ENCODE measurements around the gene ANXA6. TPM values are rescaled to one million over a fixed set of nuclear protein-coding genes. Genes with fewer than 3 reads are reported as not detected.

The ANXA6 gene
- total RNA-seq, 1 donor from 2014 or later = 245 TPM

GRCh38 chr5:151156507-151157420 is 815 bp downstream of the ANXA6 start:
- peak overlapping the region; percentile 91 for H3K27ac Mint-ChIP-seq (ENCODE audit: unreplicated experiment)
- no peak for TF ChIP-seq CTCF (IDR thresholded peaks at IDR 0.05)
- peaks cover 2% of the 10 kb centered on the region for H3K27me3 Mint-ChIP-seq (ENCODE audit: unreplicated experiment)
- DNase-seq (ENCODE audit: extremely low spot score, unreplicated experiment) = no peak
- H3K4me3 Mint-ChIP-seq (ENCODE audit: unreplicated experiment) = peak overlapping the region; percentile 86
- H3K4me1 Mint-ChIP-seq (ENCODE audit: unreplicated experiment) = peaks cover 46% of the 10 kb centered on the region
- H3K36me3 Mint-ChIP-seq (ENCODE audit: unreplicated experiment) = no peaks in the 10 kb centered on the region
- H3K9me3 Mint-ChIP-seq (ENCODE audit: unreplicated experiment) = no peaks in the 10 kb centered on the region

- no peak for DNase-seq (ENCODE audit: extremely low spot score, unreplicated experiment)
- peaks cover 2% of the 10 kb centered on the region for H3K27me3 Mint-ChIP-seq (ENCODE audit: unreplicated experiment)
- no peaks in the 10 kb centered on the region for H3K9me3 Mint-ChIP-seq (ENCODE audit: unreplicated experiment)
- peaks cover 54% of the 10 kb centered on the region for H3K4me1 Mint-ChIP-seq (ENCODE audit: unreplicated experiment)
- no peaks in the 10 kb centered on the region for H3K36me3 Mint-ChIP-seq (ENCODE audit: unreplicated experiment)
- TF ChIP-seq CTCF (IDR thresholded peaks at IDR 0.05) = peak; percentile 15
- peak overlapping the region; percentile 86 for H3K4me3 Mint-ChIP-seq (ENCODE audit: unreplicated experiment)
- H3K27ac Mint-ChIP-seq (ENCODE audit: unreplicated experiment) = peak overlapping the region; percentile 91
Measured at GRCh38 chr5:151155775-151156506, 1.6 kb downstream of the ANXA6 start.

GRCh38 chr5:151154931-151155774 is 2.4 kb downstream of the ANXA6 start:
- DNase-seq (ENCODE audit: extremely low spot score, unreplicated experiment) = no peak
- TF ChIP-seq CTCF (IDR thresholded peaks at IDR 0.05) = no peak
- no peaks in the 10 kb centered on the region for H3K9me3 Mint-ChIP-seq (ENCODE audit: unreplicated experiment)
- H3K27me3 Mint-ChIP-seq (ENCODE audit: unreplicated experiment) = no peaks in the 10 kb centered on the region
- H3K4me1 Mint-ChIP-seq (ENCODE audit: unreplicated experiment) = peaks cover 62% of the 10 kb centered on the region
- H3K4me3 Mint-ChIP-seq (ENCODE audit: unreplicated experiment) = peak overlapping the region; percentile 86
- no peaks in the 10 kb centered on the region for H3K36me3 Mint-ChIP-seq (ENCODE audit: unreplicated experiment)
- peak overlapping the region; percentile 91 for H3K27ac Mint-ChIP-seq (ENCODE audit: unreplicated experiment)

- Mint-ChIP-seq H3K27ac (ENCODE audit: unreplicated experiment) (peak overlapping the region; percentile 11), H3K36me3 (ENCODE audit: unreplicated experiment) (no peaks in the 10 kb centered on the region), H3K4me3 (ENCODE audit: unreplicated experiment) (no peak overlapping the region), H3K4me1 (ENCODE audit: unreplicated experiment) (peaks cover 68% of the 10 kb centered on the region), H3K9me3 (ENCODE audit: unreplicated experiment) (no peaks in the 10 kb centered on the region), H3K27me3 (ENCODE audit: unreplicated experiment) (no peaks in the 10 kb centered on the region)
- no peak for TF ChIP-seq CTCF (IDR thresholded peaks at IDR 0.05)
- no peak for DNase-seq (ENCODE audit: extremely low spot score, unreplicated experiment)
Measured at GRCh38 chr5:151153766-151154272, 3.8 kb downstream of the ANXA6 start.

Data from osteocyte (in vitro differentiated cells).